GM12878 (cell line): ENCODE results near the gene CDK17. TPM values are rescaled to one million over a fixed set of nuclear protein-coding genes. Genes with fewer than 3 reads are reported as not detected.

Experiments
- ATAC-seq: fragments of 200-7000 bp; cut with Tn5 transposase; 3 replicates; pipeline ENCODE4 v1.9.1; 2020; ENCODE audit warnings: mild to moderate bottlenecking, moderate library complexity
- BruUV-seq: library from RNA; stranded (reverse); fragments of 400-500 nt; replicated peaks from 2 replicates; lab custom pipeline; 2021; lab: Mats Ljungman, UMichigan
- CTCF ChIA-PET: fragments of 300-600 bp; sonication (Branson Sonifier 250); formaldehyde crosslinking; extraction: SDS; loops from one replicate; lab custom pipeline; 2021; ENCODE audit warnings: inconsistent platforms; lab: Yijun Ruan, JAX
- POLR2A ChIA-PET: fragments of 350-600 bp; formaldehyde crosslinking; extraction: SDS; loops from one replicate; lab custom pipeline; 2021; ENCODE audit warnings: inconsistent platforms; lab: Charles Lee
- RAD21 ChIA-PET: fragments of 300-600 bp; sonication (Branson Sonifier 250); formaldehyde crosslinking; loops from one replicate; lab custom pipeline; 2023; ENCODE audit warnings: antibody characterized with exemption; ENCODE audit not compliant: unreplicated experiment; lab: Charles Lee
- SMC1A ChIA-PET: fragments of 300-600 bp; sonication (Branson Sonifier 250); formaldehyde crosslinking; loops from one replicate; lab custom pipeline; 2023; ENCODE audit not compliant: unreplicated experiment, uncharacterized antibody; lab: Charles Lee
- DNase-seq: peaks from one replicate; pipeline ENCODE4 v3.0.0-alpha.2; 2011; ENCODE audit warnings: low read depth, low spot score
- FAIRE-seq: peaks from 3 replicates; lab custom pipeline; 2011; peaks lifted over from hg19 to GRCh38; lab: Jason Lieb, UNC
- H2AFZ ChIP-seq: 2 replicates; pipeline ENCODE4 v1.6.0; 2011; ENCODE audit warnings: low read depth, low read length, control low read depth; ENCODE audit not compliant: control insufficient read depth
- H3K27ac ChIP-seq: 2 replicates; pipeline ENCODE4 v1.5.1; 2011; ENCODE audit warnings: control low read depth; ENCODE audit not compliant: control insufficient read depth, insufficient read depth
- H3K27me3 ChIP-seq, 2 experiments: replicated peaks in 1 of 2; 2 replicates each; pipeline versions ENCODE4 v1.6.0 to v1.6.1; 2011; ENCODE audit warnings: low read length in 1 of 2; ENCODE audit not compliant: control insufficient read depth in 2 of 2, insufficient read depth in 2 of 2
- H3K36me3 ChIP-seq, 2 experiments: 2 replicates each; pipeline ENCODE4 v1.5.1; 2011; ENCODE audit warnings: low read length in 1 of 2; ENCODE audit not compliant: control insufficient read depth in 2 of 2, insufficient read depth in 2 of 2
- H3K4me1 ChIP-seq: 2 replicates; pipeline ENCODE4 v1.6.1; 2011; ENCODE audit warnings: mild to moderate bottlenecking, low read length, moderate library complexity, mixed read lengths; ENCODE audit not compliant: control insufficient read depth, insufficient read depth
- H3K4me2 ChIP-seq: 2 replicates; pipeline ENCODE4 v1.6.0; 2011; ENCODE audit warnings: control low read depth; ENCODE audit not compliant: control insufficient read depth, insufficient read depth
- H3K4me3 ChIP-seq: fragments of 200-600 bp; sonication (generic); 2 replicates; pipeline ENCODE4 v1.5.1; 2016
- H3K79me2 ChIP-seq: 2 replicates; pipeline ENCODE4 v1.6.0; 2011; ENCODE audit warnings: low read length; ENCODE audit not compliant: control insufficient read depth, insufficient read depth
- H3K9ac ChIP-seq: 2 replicates; pipeline ENCODE4 v1.8.0; 2011; ENCODE audit warnings: low read length, control low read depth, mixed read lengths; ENCODE audit not compliant: control insufficient read depth, insufficient read depth
- H3K9me3 ChIP-seq: replicated peaks from 3 replicates; pipeline ENCODE4 v1.5.1; 2011; ENCODE audit warnings: mild to moderate bottlenecking, low read length; ENCODE audit not compliant: control insufficient read depth, insufficient read depth
- H4K20me1 ChIP-seq: 2 replicates; pipeline ENCODE4 v1.6.0; 2011; ENCODE audit not compliant: control insufficient read depth, insufficient read depth
- ATF7 ChIP-seq: fragments of 450-650 bp; IDR thresholded peaks from 2 replicates; pipeline ENCODE4 v1.6.1; 2016; ENCODE audit warnings: low read depth, mild to moderate bottlenecking
- CEBPB ChIP-seq, 2 experiments: fragments of 150-350 bp in 1 of 2; IDR thresholded peaks; 2 replicates each; pipeline ENCODE4 v1.6.1; 2012 to 2014; ENCODE audit warnings: low read depth in 2 of 2, low read length in 2 of 2, borderline replicate concordance in 1 of 2, inconsistent platforms in 1 of 2
- CREB1 ChIP-seq: IDR thresholded peaks from 2 replicates; pipeline ENCODE4 v1.6.1; 2012; ENCODE audit warnings: low read depth, mild to moderate bottlenecking, inconsistent platforms
- CREM ChIP-seq: IDR thresholded peaks from 2 replicates; pipeline ENCODE4 v1.6.1; 2014; ENCODE audit warnings: antibody characterized with exemption, low read depth
- HCFC1 ChIP-seq: fragments of 150-350 bp; IDR thresholded peaks from 2 replicates; pipeline ENCODE4 v1.6.1; 2014; ENCODE audit warnings: low read length
- KLF5 ChIP-seq: fragments of 450-650 bp; IDR thresholded peaks from 2 replicates; pipeline ENCODE4 v1.6.1; 2014; ENCODE audit warnings: mild to moderate bottlenecking; ENCODE audit not compliant: partially characterized antibody
- MLLT1 ChIP-seq: fragments of 450-650 bp; IDR thresholded peaks from 2 replicates; pipeline ENCODE4 v1.6.1; 2016; ENCODE audit warnings: mild to moderate bottlenecking
- POLR2A ChIP-seq: IDR thresholded peaks from 2 replicates; pipeline ENCODE4 v1.6.1; 2011; ENCODE audit warnings: low read depth, mild to moderate bottlenecking, low read length
- RB1 ChIP-seq: fragments of 450-650 bp; formaldehyde crosslinking; IDR thresholded peaks from 2 replicates; pipeline ENCODE4 v1.6.1; 2017; ENCODE audit warnings: mild to moderate bottlenecking, borderline replicate concordance
- YBX1 ChIP-seq: fragments of 450-650 bp; IDR thresholded peaks from 2 replicates; pipeline ENCODE4 v1.6.1; 2016; ENCODE audit warnings: antibody characterized with exemption
- ZNF217 ChIP-seq: fragments of 450-650 bp; IDR thresholded peaks from 2 replicates; pipeline ENCODE4 v1.6.1; 2017; ENCODE audit warnings: antibody characterized with exemption, mild to moderate bottlenecking
- WGBS: methylation state at CpG from one replicate; pipeline ENCODE4 v1.1.6; 2016; ENCODE audit warnings: low lambda C conversion rate; ENCODE audit not compliant: insufficient replicate concordance, insufficient coverage; ENCODE audit errors: missing lambda C conversion rate; 5-methylcytosine and 5-hydroxymethylcytosine counted together
- in situ Hi-C: fragments of 300-500 bp; cut with MboI; formaldehyde crosslinking; loops from 9 replicates; pipeline ENCODE4 v1.14.3; 2018; ENCODE audit warnings: mixed read lengths
- intact Hi-C: fragments of 100-400 bp; cut with micrococcal nuclease; formaldehyde crosslinking; loops from one replicate; pipeline ENCODE4 v1.14.2; 2022; ENCODE audit not compliant: unreplicated experiment
- polyA plus RNA-seq, 11 experiments: library from polyadenylated mRNA; depleted of rRNA in 4 of 11; unstranded in 6 of 11; stranded (reverse) in 5 of 11; fragments of >200 nt; fragmentation: Nextera tagmentation in 4 of 11; fragmentation: Illumina TruSeq in 1 of 11; extraction: Ambion mirVana in 4 of 11; extraction: Trizol in 1 of 11; gene quantifications; 1 replicate in 1 of 11; 2 replicates in 10 of 11; pipeline versions ENCODE4 v1.2.1 to v1.2.3, GENCODE V29; 2011 to 2016; ENCODE audit warnings: inconsistent platforms in 2 of 11, missing spikeins in 2 of 11, low read depth in 1 of 11
- total RNA-seq, 4 experiments: library from RNA; depleted of rRNA in 3 of 4; stranded (reverse); fragments of >200 nt in 3 of 4; fragmentation: Illumina TruSeq in 1 of 4; extraction: Trizol in 1 of 4; gene quantifications; 2 replicates each; pipeline versions ENCODE4 v1.2.1 to v1.2.3, GENCODE V29; 2013 to 2021

Gene CDK17
- total and polyA plus RNA-seq, 10 of the 15 experiments (the other 5 are each of a cell fraction or from before 2014, with no cell fraction given) = 5.6 to 45.6 (median 18.3) TPM

- Histone ChIP-seq H3K9ac (no peak overlapping the region), H4K20me1 (no peaks in the 10 kb centered on the region; the same call in 1 of the 2 replicates), H2AFZ (no peak overlapping the region), H3K9me3 (peaks cover 10% of the 10 kb centered on the region), H3K27me3 (no peaks in the 10 kb centered on the region), H3K27ac (no peak overlapping the region), H3K4me3 (no peak overlapping the region; the same call in 1 of the 2 replicates), H3K4me1 (peaks cover 13% of the 10 kb centered on the region; the same call in 1 of the 2 replicates), H3K4me2 (no peak overlapping the region), H3K36me3 (peaks cover 0 to 18% of the 10 kb centered on the region in 2 experiments; a peak in 3 of 4 replicates), H3K79me2 (peaks cover 25% of the 10 kb centered on the region)
- SMC1A ChIA-PET = interaction anchor here (0.7 to 3.0 kb wide), 10 partner anchors 9 to 182 kb away, joined by 3 to 14 read pairs (median 5); no protein-coding TSS in a partner anchor
- TF ChIP-seq RB1 = no peak
- TF ChIP-seq CEBPB (IDR thresholded peaks at IDR 0.05; ENCODE audit: borderline replicate concordance in 1 of 2, low read depth in 2 of 2, low read length in 2 of 2) = 0 out of 4 replicates have a peak, but pooled peaks of 1 of the 2 experiments have one; percentile 0
- POLR2A ChIA-PET = interaction anchor here (0.6 to 1.2 kb wide), 3 partner anchors 10 to 45 kb away, joined by 3 to 5 read pairs (median 4); no protein-coding TSS in a partner anchor
- FAIRE-seq = no peak
- BruUV-seq = no TSS peak
- intact Hi-C loops (no loop called here), in situ Hi-C loops (no loop called here)
- WGBS = 58% methylated on average over 2 of the region's 2 CpGs
- RAD21 ChIA-PET = interaction anchor here (0.6 to 0.9 kb wide), 3 partner anchors 20 to 119 kb away, joined by 3 to 5 read pairs (median 3); no protein-coding TSS in a partner anchor
- no peak for DNase-seq
- CTCF ChIA-PET = interaction anchor here (1.2 kb wide), 1 partner anchor 147 kb away, joined by 3 read pairs; no protein-coding TSS in a partner anchor
- ATAC-seq = no peak
These were observed 65.7 kb downstream of the CDK17 start for GRCh38 chr12:96334502-96334901.

- FAIRE-seq = no peak
- no peak for TF ChIP-seq ATF7
- TF ChIP-seq KLF5 = no peak
- no peak for TF ChIP-seq CREM
- TF ChIP-seq HCFC1 = no peak
- TF ChIP-seq CREB1 = no peak
- no peak for TF ChIP-seq ZNF217
- TF ChIP-seq MLLT1 = no peak
- TF ChIP-seq YBX1 = no peak
- no peak for TF ChIP-seq POLR2A
- WGBS = 99% methylated on average over 3 of the region's 3 CpGs
- Histone ChIP-seq H3K79me2 (peaks cover 24% of the 10 kb centered on the region), H3K4me2 (no peak overlapping the region), H3K9me3 (no peaks in the 10 kb centered on the region), H3K9ac (no peak overlapping the region), H3K36me3 (peaks cover 0 to 20% of the 10 kb centered on the region in 2 experiments), H4K20me1 (peaks cover 4% of the 10 kb centered on the region; the same call in 1 of the 2 replicates), H2AFZ (no peak overlapping the region), H3K27me3 (no peaks in the 10 kb centered on the region), H3K4me1 (peaks cover 25% of the 10 kb centered on the region), H3K27ac (no peak overlapping the region), H3K4me3 (no peak overlapping the region)
- ChIA-PET POLR2A (no interaction called here), SMC1A (no interaction called here), RAD21 (no interaction called here), CTCF (interaction anchor here (0.8 kb wide), 1 partner anchor 49 kb away, joined by 3 read pairs; no protein-coding TSS in a partner anchor)
- intact Hi-C loops = no loop called here
- no peak for ATAC-seq
- BruUV-seq = no TSS peak
- DNase-seq = no peak
- in situ Hi-C loops = no loop called here
These were observed 70.7 kb downstream of the CDK17 start for GRCh38 chr12:96329545-96329944.
